Activated T-cell treated with anti-CD3 and anti-CD28 coated beads for 1 hour (primary cell): ENCODE measurements around the gene TULP3.

Source experiments
- DNase-seq: peaks from one replicate; pipeline ENCODE4 v3.0.0-alpha.2; 2020; ENCODE audit warnings: low read depth

The TULP3 gene

GRCh38 chr12:2930865-2931264 lies 40.2 kb downstream of the TULP3 start:
- DNase-seq, result no peak

- DNase-seq, result no peak
Observed at GRCh38 chr12:2933586-2933985, 42.9 kb downstream of the TULP3 start.

GRCh38 chr12:2934371-2934770 lies 43.7 kb downstream of the TULP3 start:
- no peak for DNase-seq

- DNase-seq, result no peak
Observed at GRCh38 chr12:2936301-2936700, 45.6 kb downstream of the TULP3 start.

GRCh38 chr12:2937500-2937899 lies 46.8 kb downstream of the TULP3 start:
- no peak for DNase-seq

GRCh38 chr12:2939191-2939590 lies 48.5 kb downstream of the TULP3 start:
- no peak for DNase-seq

- DNase-seq, result no peak
Observed at GRCh38 chr12:2940564-2940963, 49.9 kb downstream of the TULP3 start.

GRCh38 chr12:2941524-2941923 lies 50.8 kb downstream of the TULP3 start:
- no peak for DNase-seq

GRCh38 chr12:2944401-2945047 lies 53.8 kb downstream of the TULP3 start:
- DNase-seq, result peak; percentile 39

GRCh38 chr12:2949411-2949810 lies 58.7 kb downstream of the TULP3 start:
- no peak for DNase-seq

GRCh38 chr12:2955888-2956287 lies 65.2 kb downstream of the TULP3 start:
- DNase-seq, result no peak

GRCh38 chr12:2957816-2958431 lies 67.2 kb downstream of the TULP3 start:
- DNase-seq, result no peak

- DNase-seq, result no peak
Observed at GRCh38 chr12:2958432-2959191, 67.9 kb downstream of the TULP3 start.

- DNase-seq, result no peak
Observed at GRCh38 chr12:2959192-2959504, 68.5 kb downstream of the TULP3 start, which contains the start of gene TEAD4. TEAD4 (plus strand) TSS chr12:2959397.

- DNase-seq, result no peak
Observed at GRCh38 chr12:2959505-2960389, 69.1 kb downstream of the TULP3 start.

GRCh38 chr12:2960390-2960956 lies 69.8 kb downstream of the TULP3 start:
- no peak for DNase-seq

- DNase-seq, result no peak
Observed at GRCh38 chr12:2960996-2961616, 70.4 kb downstream of the TULP3 start.

- no peak for DNase-seq
Observed at GRCh38 chr12:2961705-2962104, 71.0 kb downstream of the TULP3 start.

- DNase-seq, result no peak
Observed at GRCh38 chr12:2963154-2963759, 72.6 kb downstream of the TULP3 start.

- DNase-seq, result no peak
Observed at GRCh38 chr12:2963760-2964292, 73.1 kb downstream of the TULP3 start.

- DNase-seq, result no peak
Observed at GRCh38 chr12:2967651-2968050, 77.0 kb downstream of the TULP3 start.
